H1 (cell line): ENCODE results near the gene ST6GALNAC4. TPM values are rescaled to one million over a fixed set of nuclear protein-coding genes. Genes with fewer than 3 reads are reported as not detected.

Experiments used
- CTCF ChIA-PET: fragments of 300-600 bp; sonication (Branson Sonifier 250); formaldehyde crosslinking; loops from one replicate; lab custom pipeline; 2021; ENCODE audit not compliant: partially characterized antibody; lab: Charles Lee
- POLR2A ChIA-PET: fragments of 300-600 bp; sonication (Branson Sonifier 250); formaldehyde crosslinking; loops from one replicate; lab custom pipeline; 2021; ENCODE audit warnings: inconsistent platforms; ENCODE audit not compliant: partially characterized antibody; lab: Charles Lee
- DNase-seq, 2 experiments: peaks; one replicate each; pipeline versions ENCODE4 v3.0.0 to v3.0.0-alpha.2; 2010 to 2022; ENCODE audit warnings: low spot score in 2 of 2, low read depth in 1 of 2, mixed read lengths in 1 of 2
- FAIRE-seq: peaks from 2 replicates; lab custom pipeline; 2011; peaks lifted over from hg19 to GRCh38; lab: Jason Lieb, UNC
- H2AFZ ChIP-seq: 2 replicates; pipeline ENCODE4 v1.8.1; 2012; ENCODE audit warnings: low read length, inconsistent platforms
- H2AK5ac ChIP-seq: 2 replicates; pipeline ENCODE4 v1.6.1; 2013; ENCODE audit warnings: low read depth, low read length
- H2BK120ac ChIP-seq: replicated peaks from 2 replicates; pipeline ENCODE3; 2013; ENCODE audit warnings: low read depth, low read length, inconsistent platforms
- H2BK12ac ChIP-seq: 2 replicates; pipeline ENCODE4 v1.6.1; 2013; ENCODE audit warnings: low read depth, low read length
- H2BK15ac ChIP-seq: 2 replicates; pipeline ENCODE4 v1.6.1; 2013; ENCODE audit warnings: low read length
- H2BK20ac ChIP-seq: 2 replicates; pipeline ENCODE4 v1.6.1; 2013; ENCODE audit warnings: low read length
- H2BK5ac ChIP-seq: 2 replicates; pipeline ENCODE4 v1.6.1; 2013; ENCODE audit warnings: low read depth, low read length
- H3K14ac ChIP-seq: 2 replicates; pipeline ENCODE4 v1.6.1; 2013; ENCODE audit warnings: inconsistent platforms; ENCODE audit not compliant: insufficient read length
- H3K18ac ChIP-seq: 2 replicates; pipeline ENCODE4 v1.6.1; 2013; ENCODE audit warnings: low read length; ENCODE audit errors: extremely low read depth
- H3K23ac ChIP-seq: 2 replicates; pipeline ENCODE4 v1.6.1; 2013; ENCODE audit warnings: inconsistent platforms; ENCODE audit not compliant: insufficient read length
- H3K23me2 ChIP-seq: 2 replicates; pipeline ENCODE4 v1.6.1; 2013; ENCODE audit warnings: low read depth, low read length
- H3K27ac ChIP-seq: 2 replicates; pipeline ENCODE4 v1.6.1; 2011; ENCODE audit warnings: low read depth, low read length, inconsistent platforms
- H3K27me3 ChIP-seq, 4 experiments: replicated peaks in 1 of 4; 1 replicate in 1 of 4; 2 replicates in 3 of 4; pipeline versions ENCODE4 v1.6.1 to v1.8.1; 2011 to 2013; ENCODE audit warnings: low read length in 3 of 4, mild to moderate bottlenecking in 3 of 4, inconsistent platforms in 2 of 4, mixed read lengths in 2 of 4, moderate library complexity in 1 of 4; ENCODE audit not compliant: control insufficient read depth in 3 of 4, insufficient read depth in 3 of 4; ENCODE audit errors: extremely low read depth in 1 of 4
- H3K36me3 ChIP-seq, 4 experiments: 2 replicates each; pipeline versions ENCODE4 v1.6.1 to v1.8.1; 2011 to 2013; ENCODE audit warnings: mild to moderate bottlenecking in 4 of 4, low read length in 3 of 4, moderate library complexity in 2 of 4, control low read depth in 1 of 4, inconsistent platforms in 1 of 4; ENCODE audit not compliant: insufficient read depth in 4 of 4, control insufficient read depth in 2 of 4
- H3K4ac ChIP-seq: replicated peaks from 2 replicates; pipeline ENCODE3; 2013; ENCODE audit warnings: low read length, low read depth, mixed read lengths, inconsistent platforms; ENCODE audit not compliant: insufficient read length
- H3K4me1 ChIP-seq, 4 experiments: replicated peaks in 1 of 4; 1 replicate in 1 of 4; 2 replicates in 3 of 4; pipeline versions ENCODE4 v1.6.1 to v1.8.1; 2011 to 2013; ENCODE audit warnings: low read length in 3 of 4, inconsistent platforms in 2 of 4, mixed read lengths in 1 of 4; ENCODE audit not compliant: insufficient read depth in 4 of 4, control insufficient read depth in 3 of 4
- H3K4me2 ChIP-seq, 2 experiments: 2 replicates each; pipeline versions ENCODE4 v1.6.1 to v1.8.1; 2011 to 2013; ENCODE audit warnings: low read depth in 2 of 2, low read length in 2 of 2, control low read depth in 1 of 2, inconsistent platforms in 1 of 2, mild to moderate bottlenecking in 1 of 2; ENCODE audit not compliant: insufficient read depth in 1 of 2
- H3K4me3 ChIP-seq, 4 experiments: fragments of 200-600, 300-600 bp in 1 of 4; sonication (generic), shearing (Covaris generic), sonication (Bioruptor Twin) in 1 of 4; 2 replicates each; pipeline versions ENCODE4 v1.5.1 to v1.8.1; 2011 to 2016; ENCODE audit warnings: low read length in 4 of 4, low read depth in 3 of 4, control low read depth in 2 of 4, inconsistent platforms in 2 of 4, mild to moderate bottlenecking in 2 of 4, mixed read lengths in 1 of 4, moderate library complexity in 1 of 4; ENCODE audit not compliant: insufficient read depth in 2 of 4; ENCODE audit errors: extremely low read depth in 1 of 4
- H3K56ac ChIP-seq: replicated peaks from 2 replicates; pipeline ENCODE3; 2013; ENCODE audit warnings: low read depth, mild to moderate bottlenecking, mixed read lengths, low read length, inconsistent platforms; ENCODE audit not compliant: insufficient read length
- H3K79me1 ChIP-seq: 2 replicates; pipeline ENCODE4 v1.6.1; 2013; ENCODE audit warnings: low read depth, low read length, control low read depth
- H3K79me2 ChIP-seq, 2 experiments: 2 replicates each; pipeline versions ENCODE4 v1.6.1 to v1.8.1; 2012 to 2013; ENCODE audit warnings: low read length in 2 of 2, mild to moderate bottlenecking in 2 of 2, inconsistent platforms in 1 of 2; ENCODE audit not compliant: insufficient read depth in 2 of 2, control insufficient read depth in 1 of 2
- H3K9ac ChIP-seq, 4 experiments: replicated peaks in 1 of 4; 1 replicate in 1 of 4; 2 replicates in 3 of 4; pipeline versions ENCODE4 v1.6.1 to v1.8.1; 2011 to 2013; ENCODE audit warnings: low read depth in 3 of 4, low read length in 3 of 4, control low read depth in 2 of 4, mild to moderate bottlenecking in 2 of 4, moderate library complexity in 2 of 4, inconsistent platforms in 1 of 4; ENCODE audit errors: extremely low read depth in 1 of 4
- H3K9me3 ChIP-seq, 2 experiments: 2 replicates each; pipeline versions ENCODE4 v1.6.1 to v1.8.1; 2012 to 2013; ENCODE audit warnings: mild to moderate bottlenecking in 2 of 2, moderate library complexity in 2 of 2, control low read depth in 1 of 2, inconsistent platforms in 1 of 2, low read depth in 1 of 2, low read length in 1 of 2, mixed read lengths in 1 of 2; ENCODE audit not compliant: insufficient read depth in 2 of 2
- H4K20me1 ChIP-seq, 2 experiments: replicated peaks in 1 of 2; 2 replicates each; pipeline versions ENCODE3 to v1.8.1; 2011 to 2013; ENCODE audit warnings: inconsistent platforms in 2 of 2, low read length in 2 of 2, mild to moderate bottlenecking in 1 of 2; ENCODE audit not compliant: insufficient read depth in 2 of 2, control insufficient read depth in 1 of 2
- H4K5ac ChIP-seq: 2 replicates; pipeline ENCODE4 v1.6.1; 2013; ENCODE audit warnings: low read length, low read depth, mixed read lengths, inconsistent platforms; ENCODE audit not compliant: insufficient read length
- H4K8ac ChIP-seq: 2 replicates; pipeline ENCODE4 v1.8.0; 2013; ENCODE audit warnings: mild to moderate bottlenecking, moderate library complexity, low read length, inconsistent platforms; ENCODE audit not compliant: insufficient read depth; ENCODE audit errors: extremely low read depth
- H4K91ac ChIP-seq: replicated peaks from 2 replicates; pipeline ENCODE3; 2013; ENCODE audit warnings: low read length, mixed read lengths, inconsistent platforms; ENCODE audit not compliant: insufficient read length
- BRCA1 ChIP-seq: IDR thresholded peaks from 2 replicates; pipeline ENCODE4 v1.6.1; 2012; ENCODE audit warnings: low read depth, low read length, improper control_type of control experiment
- CBX5 ChIP-seq: fragments of 300-800, 300-1000 bp; sonication (generic); IDR thresholded peaks from 2 replicates; pipeline ENCODE4 v1.7.1; 2016; ENCODE audit warnings: antibody characterized with exemption, low read length, low read depth
- JUN ChIP-seq: IDR thresholded peaks from 2 replicates; pipeline ENCODE4 v1.6.1; 2011; ENCODE audit warnings: low read depth, mild to moderate bottlenecking, improper control_type of control experiment, low read length
- KDM5A ChIP-seq: fragments of 200-600 bp; IDR thresholded peaks from 2 replicates; pipeline ENCODE4 v1.7.1; 2012; ENCODE audit warnings: mild to moderate bottlenecking, low read length, inconsistent platforms, mixed read lengths
- RNF2 ChIP-seq: fragments of 200-900, 300-1000 bp; sonication (generic); IDR thresholded peaks from 2 replicates; pipeline ENCODE4 v1.7.1; 2016; ENCODE audit warnings: borderline replicate concordance, low read depth, mild to moderate bottlenecking, antibody characterized with exemption, low read length; ENCODE audit not compliant: poor library complexity, severe bottlenecking; ENCODE audit errors: missing control alignments
- TCF12 ChIP-seq: IDR thresholded peaks from 2 replicates; pipeline ENCODE4 v1.6.1; 2011; ENCODE audit warnings: low read depth, mild to moderate bottlenecking, low read length
- TEAD4 ChIP-seq: IDR thresholded peaks from 2 replicates; pipeline ENCODE4 v1.6.1; 2012; ENCODE audit warnings: low read depth, low read length, inconsistent platforms, mixed read lengths
- WGBS, 2 experiments: shearing (Covaris generic) in 1 of 2; methylation state at CpG; one replicate each; pipeline versions ENCODE4 v1.1.6 to v1.1.7; 2013 to 2015; ENCODE audit warnings: low lambda C conversion rate in 2 of 2, mixed read lengths in 2 of 2, inconsistent platforms in 1 of 2, low coverage in 1 of 2, missing lambda C conversion rate in 1 of 2; ENCODE audit not compliant: insufficient replicate concordance in 2 of 2, insufficient coverage in 1 of 2, insufficient read length in 1 of 2; ENCODE audit errors: extremely low coverage in 1 of 2, missing lambda C conversion rate in 1 of 2; 5-methylcytosine and 5-hydroxymethylcytosine counted together
- polyA plus RNA-seq, 7 experiments: library from polyadenylated mRNA; depleted of rRNA in 3 of 7; stranded (reverse) in 5 of 7; unstranded in 2 of 7; fragments of >200 nt in 5 of 7; fragments of 200-250 nt in 2 of 7; gene quantifications; 1 replicate in 5 of 7; 2 replicates in 1 of 7; 4 replicates in 1 of 7; pipeline versions ENCODE4 v1.2.1 to v1.2.3, GENCODE V29; 2011 to 2013; ENCODE audit warnings: missing spikeins in 2 of 7, mixed read lengths in 2 of 7
- total RNA-seq: library from RNA; stranded (reverse); fragmentation: NEBNext Ultra II Directional; extraction: Animal tissue kit (Norgen Biotek cat#: 25700); gene quantifications from 2 replicates; pipeline ENCODE4 v1.2.1, GENCODE V29; 2021
- TF ChIP-seq, protein P1 (sequence below): IDR thresholded peaks from 2 replicates; pipeline ENCODE4 v1.6.1; 2011; ENCODE audit warnings: low read length, improper control_type of control experiment
- TF ChIP-seq, protein P2 (sequence below): IDR thresholded peaks from 2 replicates; pipeline ENCODE4 v1.6.1; 2011; ENCODE audit warnings: low read depth, mild to moderate bottlenecking, low read length; ENCODE audit not compliant: insufficient read depth

ST6GALNAC4 gene
- total and polyA plus RNA-seq, 2 of the 8 experiments (the other 6 are each of a cell fraction or from before 2014, with no cell fraction given): 21.8 to 34.1 TPM

DNA sequence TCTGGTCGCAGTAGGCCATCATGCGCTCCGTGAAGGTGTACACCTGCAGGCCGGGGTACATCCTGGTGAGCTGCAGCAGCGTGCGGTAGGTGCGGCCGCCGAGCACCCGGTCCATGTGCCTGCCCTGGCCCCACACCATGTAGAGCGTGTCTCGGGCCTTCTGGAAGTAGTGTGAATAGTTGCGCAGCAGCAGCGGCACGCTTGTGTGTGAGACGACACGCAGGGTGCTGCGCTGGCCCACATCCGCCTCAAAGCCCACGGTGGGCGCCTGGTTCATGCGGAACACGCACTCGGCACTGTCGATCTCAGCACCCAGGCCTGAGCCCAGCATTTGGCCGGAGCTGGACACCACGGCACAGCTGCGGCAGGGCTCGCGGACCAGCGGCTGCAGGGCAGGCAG lies 4.5 kb downstream of the ST6GALNAC4 start:
- no peak overlapping the region for H3K56ac ChIP-seq
- no peak for TF ChIP-seq KDM5A
- no peak for TF ChIP-seq BRCA1
- no peak for TF ChIP-seq JUN
- no peak for TF ChIP-seq TCF12
- no peak for TF ChIP-seq RNF2
- no peak for TF ChIP-seq CBX5
- TF ChIP-seq, protein P1, sequence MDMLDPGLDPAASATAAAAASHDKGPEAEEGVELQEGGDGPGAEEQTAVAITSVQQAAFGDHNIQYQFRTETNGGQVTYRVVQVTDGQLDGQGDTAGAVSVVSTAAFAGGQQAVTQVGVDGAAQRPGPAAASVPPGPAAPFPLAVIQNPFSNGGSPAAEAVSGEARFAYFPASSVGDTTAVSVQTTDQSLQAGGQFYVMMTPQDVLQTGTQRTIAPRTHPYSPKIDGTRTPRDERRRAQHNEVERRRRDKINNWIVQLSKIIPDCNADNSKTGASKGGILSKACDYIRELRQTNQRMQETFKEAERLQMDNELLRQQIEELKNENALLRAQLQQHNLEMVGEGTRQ: no peak
- TF ChIP-seq, protein P2, sequence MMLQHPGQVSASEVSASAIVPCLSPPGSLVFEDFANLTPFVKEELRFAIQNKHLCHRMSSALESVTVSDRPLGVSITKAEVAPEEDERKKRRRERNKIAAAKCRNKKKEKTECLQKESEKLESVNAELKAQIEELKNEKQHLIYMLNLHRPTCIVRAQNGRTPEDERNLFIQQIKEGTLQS: no peak
- TF ChIP-seq TEAD4: no peak
- H2BK15ac ChIP-seq: no peak overlapping the region
- no peak overlapping the region for H2AFZ ChIP-seq
- H2BK20ac ChIP-seq: no peak overlapping the region
- H3K79me2 ChIP-seq: no peaks in the 10 kb centered on the region
- H3K23me2 ChIP-seq: peaks cover 5% of the 10 kb centered on the region
- H4K8ac ChIP-seq: no peak overlapping the region
- no peaks in the 10 kb centered on the region for H3K9me3 ChIP-seq
- no peak overlapping the region for H3K23ac ChIP-seq
- no peak overlapping the region for H2BK12ac ChIP-seq
- no peak overlapping the region for H3K14ac ChIP-seq
- H3K27me3 ChIP-seq: peaks cover 0 to 9% (median 8%) of the 10 kb centered on the region in 4 experiments; a peak in 5 of 7 replicates
- H2BK120ac ChIP-seq: no peak overlapping the region
- H3K36me3 ChIP-seq: peaks cover 0 to 6% (median 0%) of the 10 kb centered on the region in 4 experiments; a peak in 1 of 8 replicates
- H3K27ac ChIP-seq: no peak overlapping the region
- H4K91ac ChIP-seq: no peak overlapping the region
- CTCF ChIA-PET: interaction anchor here (1.0 to 1.7 kb wide), 5 partner anchors 9 to 169 kb away, joined by 3 to 6 read pairs (median 4); no protein-coding TSS in a partner anchor
- H3K4me1 ChIP-seq: peaks cover 2 to 8% (median 7%) of the 10 kb centered on the region in 4 experiments
- WGBS, 2 experiments: 95% methylated on average over 30 of the region's 31 CpGs; no CpG with 5 or more reads in 1 of the 2 experiments
- H2AK5ac ChIP-seq: no peak overlapping the region
- DNase-seq: no peak
- H3K18ac ChIP-seq: no peak overlapping the region
- H4K5ac ChIP-seq: no peak overlapping the region
- no peaks in the 10 kb centered on the region for H4K20me1 ChIP-seq
- H3K4me3 ChIP-seq: no peak overlapping the region
- H2BK5ac ChIP-seq: no peak overlapping the region
- no peak for FAIRE-seq
- POLR2A ChIA-PET: interaction anchor here (1.0 to 1.1 kb wide), 2 partner anchors 9 to 23 kb away, joined by 3 to 5 read pairs; no protein-coding TSS in a partner anchor
- H3K9ac ChIP-seq: no peak overlapping the region
- no peak overlapping the region for H3K4me2 ChIP-seq
- no peak overlapping the region for H3K4ac ChIP-seq
- no peaks in the 10 kb centered on the region for H3K79me1 ChIP-seq
